HTERT RPE-1 (cell line): ENCODE results near the gene CCDC171.
"Not testable (repeated sequence)": the region's sequence is repeated elsewhere in the genome, so short reads cannot be mapped to it uniquely, and the experiment has no call there.

ENCODE experiments used
- in situ Hi-C: fragments of 300-500 bp; cut with MboI; formaldehyde crosslinking; loops from 4 replicates; pipeline ENCODE4 v1.14.3; 2020; ENCODE audit warnings: low sequenced_read_pairs

CCDC171 gene

DNA sequence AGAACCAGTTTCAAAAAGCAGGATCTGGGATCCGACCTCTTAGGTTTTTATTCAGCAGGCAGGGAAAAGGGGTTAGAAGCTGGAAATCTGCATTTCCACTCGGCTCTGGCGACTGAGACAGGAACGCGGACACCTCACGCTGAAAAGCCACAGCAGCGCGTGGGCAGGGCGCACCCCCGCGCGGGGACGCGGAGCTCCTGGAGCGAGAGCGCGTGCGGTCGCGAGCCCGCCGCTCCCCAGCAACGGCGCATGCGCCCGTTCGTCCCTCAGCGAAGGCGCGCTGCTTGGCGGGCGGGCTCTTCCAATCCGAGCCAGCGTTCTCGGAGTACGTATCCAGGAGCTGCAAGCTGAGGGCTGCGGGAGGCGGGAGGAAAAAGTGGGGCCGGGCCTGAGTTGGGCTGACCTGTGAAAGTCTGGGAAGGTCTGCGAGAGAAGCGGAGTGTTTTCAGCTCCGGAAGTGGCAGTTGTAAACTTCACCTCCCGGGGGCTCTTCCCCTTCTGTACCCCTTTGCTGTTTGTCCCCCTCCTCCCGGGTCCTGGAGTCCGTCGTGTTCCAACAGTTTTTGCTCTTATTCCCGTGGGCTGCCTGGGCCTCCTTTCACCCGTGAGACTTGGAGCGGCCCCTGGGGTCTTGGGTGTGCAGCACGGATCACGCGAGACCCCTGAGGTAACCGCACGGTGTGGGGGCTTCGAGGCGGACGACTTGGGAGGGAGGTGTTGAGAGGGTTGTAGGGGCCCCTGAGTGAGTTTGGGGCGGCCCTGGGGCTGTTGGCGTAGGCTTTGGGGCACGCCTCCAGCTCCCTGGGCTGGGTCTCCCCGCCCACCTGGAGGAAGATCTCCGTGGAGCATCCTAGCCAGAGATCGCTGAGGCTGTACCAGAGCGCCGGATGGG is at the start of gene CCDC171:
CCDC171 (plus strand) TSS at position 408 of the 892 bp plus-strand sequence. CDS start 11,046 bp downstream, outside the sequence.
- in situ Hi-C loops: no loop called here

GRCh38 chr9:15505921-15506320 is 46.9 kb upstream of the CCDC171 start:
- in situ Hi-C loops: no loop called here

DNA sequence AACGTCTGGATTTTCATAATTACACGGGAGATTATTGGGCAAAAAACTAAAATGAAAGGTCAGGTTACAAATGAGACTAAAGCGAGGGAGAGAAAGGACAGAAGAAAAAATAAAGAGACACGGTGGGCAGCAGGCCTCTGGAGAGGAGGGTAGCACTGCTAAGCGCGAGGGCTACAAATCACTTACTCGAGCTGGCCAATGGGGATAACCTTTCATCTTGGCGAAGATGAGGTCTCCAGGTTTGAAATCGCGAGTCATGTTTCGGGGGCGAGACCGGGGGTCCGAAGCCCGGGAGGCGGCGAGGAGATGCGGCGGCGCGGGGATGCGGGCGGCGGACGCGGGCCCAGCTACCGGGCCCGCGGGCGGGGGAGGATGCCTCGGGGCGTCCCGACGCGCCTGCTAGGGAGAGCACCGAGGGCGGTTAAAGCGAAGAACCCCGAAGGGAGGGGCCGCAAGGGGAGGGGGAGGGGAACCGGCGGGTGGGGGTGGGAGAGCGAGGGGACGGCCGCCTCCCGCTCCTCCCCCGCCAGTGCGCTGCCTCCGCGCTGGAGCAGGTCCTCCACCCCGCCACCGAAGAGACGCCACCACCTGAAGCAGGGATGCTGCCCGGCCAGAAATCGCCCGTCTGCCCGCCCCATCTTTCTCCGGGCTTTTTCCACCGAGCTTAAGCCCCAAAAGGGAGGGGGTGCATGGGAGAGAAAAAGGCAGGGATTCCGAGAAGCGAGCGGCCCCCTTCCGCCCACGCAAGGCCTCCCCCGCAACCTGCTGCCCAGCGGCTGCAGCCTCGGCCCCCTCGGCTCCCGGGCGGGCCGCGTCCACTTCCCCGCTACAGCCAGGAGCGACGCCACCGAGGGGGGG is 42.7 kb upstream of the CCDC171 start:
- in situ Hi-C loops: no loop called here

GRCh38 chr9:15510789-15511575 is 41.9 kb upstream of the CCDC171 start, which contains the start of gene PSIP1:
Gene PSIP1, minus strand, starts transcription at chr9:15510970. Its CDS starts 782 bp downstream, at chr9:15510188.
- in situ Hi-C loops: no loop called here

DNA sequence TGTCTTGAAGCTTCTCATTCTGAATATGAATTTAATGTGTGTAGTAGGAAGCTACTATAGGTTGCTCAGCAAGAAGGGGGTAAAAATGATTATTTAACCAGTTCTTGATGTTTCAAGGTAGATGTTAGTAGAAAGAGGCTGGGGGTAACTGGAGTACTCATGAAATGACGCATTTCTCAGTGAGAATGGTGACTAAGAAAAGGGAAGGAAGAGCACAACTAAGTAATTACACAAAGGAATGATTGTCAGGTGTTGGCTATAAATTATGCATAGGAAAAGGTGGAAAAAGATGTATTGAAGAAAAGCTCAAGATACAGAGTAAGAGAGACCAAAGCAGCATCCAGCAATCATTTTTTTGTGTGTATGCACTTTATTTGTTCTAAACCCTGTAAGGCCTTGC is 40.6 kb upstream of the CCDC171 start:
- in situ Hi-C loops: no loop called here

DNA sequence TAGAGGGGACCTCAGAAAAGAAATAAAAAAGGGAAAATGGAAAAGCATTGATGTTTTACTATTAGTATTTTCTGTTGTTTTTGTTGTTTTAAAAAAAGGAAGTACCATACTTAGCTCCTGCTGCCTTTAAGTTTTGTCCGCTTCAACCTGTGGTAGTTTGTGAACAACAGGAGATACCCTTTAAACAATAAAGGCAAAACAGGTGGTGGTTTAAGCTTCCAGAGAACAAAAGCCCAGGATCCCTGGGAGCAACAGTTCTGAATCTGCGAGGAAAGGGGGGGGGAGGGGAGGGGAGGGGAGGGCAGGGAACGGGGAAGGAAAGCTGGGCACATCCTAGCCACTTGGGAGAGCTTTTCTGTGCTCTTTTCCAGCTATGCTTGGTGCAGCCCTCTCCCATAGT is 40.0 kb upstream of the CCDC171 start:
- in situ Hi-C loops: no loop called here

GRCh38 chr9:15513335-15513734 is 39.5 kb upstream of the CCDC171 start:
- in situ Hi-C loops: no loop called here

DNA sequence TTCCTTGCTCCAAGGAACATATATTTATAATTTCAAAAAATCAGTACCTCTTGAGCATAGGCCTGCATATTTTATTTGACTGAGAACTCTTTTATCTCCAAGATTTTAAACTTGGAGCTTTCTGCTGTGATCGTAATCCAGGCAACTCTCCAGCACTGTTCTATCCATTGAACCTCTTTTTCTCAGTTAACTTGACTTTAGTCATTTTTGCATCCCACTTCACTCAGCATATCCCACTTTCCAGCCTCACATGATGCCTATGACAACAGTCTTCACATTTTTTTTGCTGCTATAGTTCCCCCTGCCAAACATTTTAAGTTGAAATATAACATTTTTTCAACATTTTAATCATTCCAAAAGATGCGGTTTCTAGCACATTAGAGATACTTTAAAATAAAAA is 33.0 kb upstream of the CCDC171 start:
- in situ Hi-C loops: no loop called here

- in situ Hi-C loops: no loop called here
These were observed 31.6 kb upstream of the CCDC171 start for GRCh38 chr9:15521254-15521653.

GRCh38 chr9:15522130-15522755 is 30.6 kb upstream of the CCDC171 start:
- in situ Hi-C loops: no loop called here

DNA sequence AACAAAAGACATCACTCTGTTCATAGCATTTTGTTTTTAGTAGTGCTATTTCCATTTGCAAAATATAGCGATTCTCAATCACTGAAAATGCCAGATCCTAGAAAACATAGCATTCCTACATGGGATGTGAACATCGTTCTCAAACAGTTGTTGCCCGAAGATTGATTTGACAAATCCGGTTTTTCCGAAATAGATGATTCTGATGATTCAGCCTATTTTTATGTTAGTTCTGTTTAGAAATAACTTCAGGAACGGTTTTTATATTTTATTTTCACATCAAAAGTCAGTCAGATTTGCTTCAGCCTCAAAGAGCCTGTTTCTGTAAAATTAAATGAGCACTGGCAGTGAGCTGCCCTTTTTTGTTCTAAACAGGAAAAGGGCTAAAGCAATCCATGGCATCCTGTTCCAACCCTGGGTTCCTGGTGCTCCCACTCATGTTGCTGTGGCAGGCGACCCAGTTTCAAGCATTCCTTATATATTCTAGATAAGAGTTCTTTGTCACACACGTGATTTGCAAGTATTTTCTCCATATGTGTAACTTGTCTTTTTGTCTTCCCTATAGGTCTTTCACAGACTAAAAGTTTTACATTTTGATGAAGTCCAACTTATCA is 27.9 kb upstream of the CCDC171 start:
- in situ Hi-C loops: no loop called here

DNA sequence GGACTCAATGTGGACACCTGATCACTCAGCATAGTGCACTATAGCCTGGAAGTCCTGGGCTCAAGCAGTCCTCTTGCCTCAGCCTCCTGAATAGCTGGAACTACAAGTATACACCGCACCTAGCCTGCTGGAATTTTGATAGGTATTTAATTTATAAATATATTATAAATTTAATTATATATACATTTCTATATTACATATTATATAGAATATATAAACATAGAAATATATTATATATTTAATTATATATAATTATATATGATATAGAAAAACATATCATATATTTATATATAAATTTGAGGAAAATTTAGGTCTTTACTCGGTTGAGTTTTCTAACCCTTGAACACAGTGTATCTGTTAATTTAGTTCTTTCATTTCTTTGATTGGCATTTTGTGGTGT is 26.9 kb upstream of the CCDC171 start:
- in situ Hi-C loops: no loop called here

DNA sequence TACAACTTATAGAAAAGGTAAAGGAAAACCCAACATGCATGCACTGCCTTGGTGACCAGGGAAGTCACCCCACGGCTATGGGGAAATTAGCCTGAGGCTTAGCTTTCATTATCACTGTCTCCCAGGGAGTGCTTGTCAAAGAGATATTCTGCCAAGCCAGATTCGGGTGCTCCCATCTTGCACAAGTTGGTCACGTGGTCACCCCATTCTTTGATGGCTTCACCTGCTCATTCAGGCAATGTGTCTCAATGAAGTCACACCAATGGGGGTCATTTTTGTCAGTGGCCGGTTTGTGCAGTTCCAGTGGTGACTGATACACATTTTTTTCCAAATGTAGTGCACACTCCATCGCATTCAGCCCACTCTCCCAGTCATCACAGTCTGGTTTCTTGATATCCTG is 25.8 kb upstream of the CCDC171 start:
- in situ Hi-C loops: not testable (repeated sequence)

DNA sequence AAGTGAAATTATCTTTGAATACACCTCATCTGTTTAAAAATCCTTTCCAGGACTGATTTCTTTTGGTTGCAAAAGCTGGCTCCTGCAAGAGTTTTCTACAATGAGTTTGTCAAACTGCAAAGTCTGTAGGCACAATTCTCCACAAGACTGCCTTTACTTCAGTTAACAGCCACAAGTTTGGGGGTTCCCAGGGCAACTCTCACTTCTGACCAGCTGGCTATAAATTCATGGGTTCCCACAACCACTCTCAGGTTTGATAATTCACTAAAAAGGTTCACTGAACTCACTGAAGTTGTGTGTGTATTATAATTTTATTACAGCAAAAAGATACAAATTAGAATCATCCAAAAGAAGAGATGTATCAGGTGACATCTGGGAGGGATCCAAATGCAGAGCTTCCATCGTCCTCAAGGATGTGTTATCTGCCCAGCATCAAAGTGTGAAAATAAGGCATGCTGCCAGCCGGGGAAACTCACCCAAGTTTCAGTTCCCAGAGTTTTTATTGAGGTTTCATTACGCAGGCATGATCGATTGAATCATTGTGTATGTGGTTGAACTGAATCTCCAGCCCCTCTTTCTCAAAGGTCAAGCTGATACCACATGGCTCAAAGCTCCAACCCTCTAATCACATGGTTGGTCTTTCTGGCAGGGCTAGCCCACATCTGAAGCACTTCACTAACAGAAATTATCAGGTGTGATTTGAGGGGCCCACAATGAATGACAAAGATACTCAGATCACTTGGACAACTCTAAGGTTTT is 23.1 kb upstream of the CCDC171 start:
- in situ Hi-C loops: no loop called here

DNA sequence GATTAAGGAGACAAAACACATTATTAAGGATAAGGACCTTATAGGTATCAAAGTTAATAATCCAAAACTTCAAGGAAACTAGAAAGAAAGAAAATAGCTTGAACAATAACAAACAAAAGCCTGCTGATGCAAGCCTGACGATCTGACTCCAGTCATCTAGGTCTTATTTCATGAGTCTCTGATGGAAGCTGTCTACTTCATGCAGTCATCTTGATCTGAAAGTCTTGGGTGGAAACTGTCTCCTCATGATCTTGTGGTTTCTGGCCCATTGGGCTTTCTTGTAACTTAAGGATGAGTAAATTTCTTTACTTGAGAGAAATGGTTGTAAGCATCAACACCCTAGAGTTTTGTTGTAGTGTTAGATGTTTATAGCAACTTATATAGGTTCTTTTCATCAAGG is 21.5 kb upstream of the CCDC171 start:
- in situ Hi-C loops: no loop called here

DNA sequence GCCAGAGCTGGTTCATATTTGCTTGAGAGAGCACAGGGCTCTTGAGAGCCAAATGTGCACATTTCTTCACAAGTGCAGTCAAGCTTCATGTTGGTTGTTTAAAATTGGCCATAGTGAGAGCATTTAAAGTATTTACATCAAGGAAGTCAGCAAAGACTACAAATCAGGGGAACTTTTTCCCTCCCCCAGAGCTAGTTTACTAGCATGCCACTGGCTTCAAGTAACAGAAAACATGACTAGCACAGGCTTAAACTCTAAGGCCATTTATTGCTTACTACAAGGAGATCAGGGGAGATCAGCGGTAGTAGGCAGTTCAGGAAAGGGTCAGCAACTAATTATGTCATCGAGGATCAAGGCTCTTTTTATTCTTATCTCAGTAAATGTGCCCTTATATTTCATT is 11.0 kb upstream of the CCDC171 start:
- in situ Hi-C loops: no loop called here

- in situ Hi-C loops: no loop called here
These were observed 10.2 kb upstream of the CCDC171 start for GRCh38 chr9:15542624-15543023.

DNA sequence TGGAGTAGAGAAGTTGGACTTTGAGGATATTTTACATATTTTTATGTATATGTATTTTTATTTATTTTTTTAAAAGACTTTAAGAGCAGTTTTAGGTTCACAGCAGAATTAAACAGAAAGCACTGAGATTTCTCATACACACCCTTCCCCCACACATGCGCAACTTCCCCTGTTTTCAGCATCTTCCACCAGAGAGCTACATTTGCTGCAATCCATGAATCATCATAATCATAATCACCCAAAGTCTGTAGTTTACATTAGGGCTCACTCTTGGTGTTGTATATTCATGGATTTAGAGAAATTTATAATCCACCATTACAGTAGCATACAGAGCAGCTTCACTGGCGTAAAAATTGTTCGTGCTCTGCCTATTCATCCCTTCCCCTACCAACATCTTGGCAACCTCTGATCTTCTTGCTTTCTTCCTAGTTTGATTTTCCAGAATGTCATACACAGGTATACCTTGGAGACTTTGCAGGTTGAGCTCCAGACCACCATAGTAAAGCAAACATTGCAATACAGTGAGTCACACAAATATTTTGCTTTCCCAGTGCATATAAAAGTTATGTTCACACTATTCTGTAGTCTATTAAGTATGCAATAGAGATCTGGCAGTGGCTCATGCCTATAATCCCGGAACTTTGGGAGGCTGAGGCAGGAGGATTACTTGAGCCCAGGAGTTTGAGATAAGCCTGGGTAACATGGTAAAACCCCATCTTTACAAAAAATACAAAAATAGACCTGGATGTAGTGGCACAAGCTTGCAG is 9.6 kb upstream of the CCDC171 start:
- in situ Hi-C loops: no loop called here

GRCh38 chr9:15549611-15550010 is 3.2 kb upstream of the CCDC171 start:
- in situ Hi-C loops: no loop called here
